K562 (cell line): ENCODE results near the gene IL34. TPM values are rescaled to one million over a fixed set of nuclear protein-coding genes. Genes with fewer than 3 reads are reported as not detected.

Experiments
- ATAC-seq: fragments of 200-7000 bp; cut with Tn5 transposase; 3 replicates; pipeline ENCODE4 v1.9.1; 2020; ENCODE audit warnings: moderate library complexity
- BruUV-seq: library from RNA; stranded (reverse); fragments of 400-500 nt; replicated peaks from 2 replicates; lab custom pipeline; 2021; lab: Mats Ljungman, UMichigan
- CTCF ChIA-PET: fragments of 300-600 bp; formaldehyde crosslinking; extraction: SDS; loops from one replicate; lab custom pipeline; 2021; ENCODE audit warnings: low intra/inter-chr PET ratio; lab: Yijun Ruan, JAX
- POLR2A ChIA-PET: fragments of 300-600, 350-650 bp; sonication (Branson Sonifier 250); formaldehyde crosslinking; extraction: SDS; loops from one replicate; lab custom pipeline; 2021; ENCODE audit warnings: antibody characterized with exemption, inconsistent platforms; lab: Yijun Ruan, JAX
- DNase-seq, 4 experiments: peaks; one replicate each; pipeline versions ENCODE4 v3.0.0 to v3.0.0-alpha.2; 2011 to 2018; ENCODE audit warnings: low spot score in 3 of 4, mixed read lengths in 3 of 4; ENCODE audit errors: extremely low read depth in 1 of 4
- FAIRE-seq: peaks from 2 replicates; lab custom pipeline; 2011; peaks lifted over from hg19 to GRCh38; lab: Jason Lieb, UNC
- H2AFZ ChIP-seq: 2 replicates; pipeline ENCODE4 v1.6.0; 2011; ENCODE audit warnings: low read depth, low read length, control low read depth, inconsistent platforms
- H3K27ac ChIP-seq: fragments of 200-600 bp; 3 replicates; pipeline ENCODE4 v1.8.0; 2011; ENCODE audit warnings: low read depth, mild to moderate bottlenecking, control low read depth, inconsistent platforms, low read length, moderate library complexity, mixed read lengths; ENCODE audit errors: extremely low read depth
- H3K27me3 ChIP-seq, 2 experiments: fragments of 300-600 bp in 1 of 2; 2 replicates in 1 of 2; 3 replicates in 1 of 2; pipeline versions ENCODE4 v1.6.0 to v1.8.0; 2011; ENCODE audit warnings: inconsistent platforms in 2 of 2, low read length in 2 of 2, mild to moderate bottlenecking in 1 of 2, mixed read lengths in 1 of 2, moderate library complexity in 1 of 2; ENCODE audit not compliant: control insufficient read depth in 2 of 2, insufficient read depth in 2 of 2
- H3K36me3 ChIP-seq: fragments of 300-600 bp; 3 replicates; pipeline ENCODE4 v1.8.0; 2011; ENCODE audit warnings: mild to moderate bottlenecking, low read length, inconsistent platforms; ENCODE audit not compliant: control insufficient read depth, insufficient read depth
- H3K4me1 ChIP-seq, 2 experiments: fragments of 200-600 bp in 1 of 2; replicated peaks in 1 of 2; 2 replicates in 1 of 2; 3 replicates in 1 of 2; pipeline versions ENCODE4 v1.5.1 to v1.8.0; 2011; ENCODE audit warnings: inconsistent platforms in 2 of 2, low read length in 2 of 2, mild to moderate bottlenecking in 1 of 2, mixed read lengths in 1 of 2, moderate library complexity in 1 of 2; ENCODE audit not compliant: control insufficient read depth in 2 of 2, insufficient read depth in 2 of 2
- H3K4me2 ChIP-seq: 2 replicates; pipeline ENCODE4 v1.6.1; 2011; ENCODE audit warnings: low read length, control low read depth, inconsistent platforms, mixed read lengths; ENCODE audit not compliant: insufficient read depth
- H3K4me3 ChIP-seq: fragments of 200-600 bp; sonication (generic), shearing (Covaris generic); 2 replicates; pipeline ENCODE4 v1.5.1; 2016; ENCODE audit warnings: control low read depth, inconsistent platforms
- H3K79me2 ChIP-seq: fragments of 200-600 bp; 3 replicates; pipeline ENCODE4 v1.8.0; 2011; ENCODE audit warnings: low read length, inconsistent platforms; ENCODE audit not compliant: control insufficient read depth, insufficient read depth
- H3K9ac ChIP-seq, 2 experiments: 2 replicates each; pipeline versions ENCODE4 v1.6.0 to v1.6.1; 2011; ENCODE audit warnings: low read depth in 2 of 2, low read length in 2 of 2, control low read depth in 1 of 2, inconsistent platforms in 1 of 2, mild to moderate bottlenecking in 1 of 2, mixed read lengths in 1 of 2; ENCODE audit not compliant: insufficient read depth in 1 of 2
- H3K9me1 ChIP-seq: one replicate; pipeline ENCODE4 v1.6.0; 2011; ENCODE audit warnings: inconsistent platforms, mild to moderate bottlenecking, low read length, moderate library complexity; ENCODE audit not compliant: control insufficient read depth, insufficient read depth
- H3K9me3 ChIP-seq: replicated peaks from 2 replicates; pipeline ENCODE4 v1.5.1; 2011; ENCODE audit warnings: low read depth, low read length, inconsistent platforms; ENCODE audit not compliant: control insufficient read depth, insufficient read depth
- H4K20me1 ChIP-seq: replicated peaks from 2 replicates; pipeline ENCODE4 v1.6.1; 2011; ENCODE audit warnings: low read length, inconsistent platforms, mixed read lengths; ENCODE audit not compliant: control insufficient read depth, insufficient read depth
- AFF4 ChIP-seq: sonication (generic); formaldehyde crosslinking; IDR thresholded peaks from 2 replicates; pipeline ENCODE4 v1.8.0; 2023; ENCODE audit warnings: mild to moderate bottlenecking, missing genetic modification reagents
- CC2D1A ChIP-seq: fragments of 450-650 bp; IDR thresholded peaks from 2 replicates; pipeline ENCODE4 v1.6.1; 2017; ENCODE audit warnings: mild to moderate bottlenecking
- KAT8 ChIP-seq: fragments of 450-650 bp; IDR thresholded peaks from 2 replicates; pipeline ENCODE4 v1.6.1; 2016; ENCODE audit warnings: low read depth, mild to moderate bottlenecking
- MLX ChIP-seq, 2 experiments: fragments of 450-650 bp in 1 of 2; sonication (generic) in 1 of 2; formaldehyde crosslinking; conservative IDR thresholded peaks; 2 replicates each; pipeline versions ENCODE4 v1.4.0 to v1.8.1; 2020 to 2022; ENCODE audit warnings: mild to moderate bottlenecking in 1 of 2, missing genetic modification reagents in 1 of 2
- RHOXF2B ChIP-seq: fragments of 250-450 bp; sonication (Bioruptor Pico); conservative IDR thresholded peaks from 2 replicates; pipeline ENCODE4 v1.5.1; 2021
- THRB ChIP-seq: fragments of 450-650 bp; formaldehyde crosslinking; conservative IDR thresholded peaks from 2 replicates; pipeline ENCODE4 v1.4.0; 2022; ENCODE audit warnings: mild to moderate bottlenecking, missing genetic modification characterization
- TSHZ1 ChIP-seq: fragments of 250-450 bp; sonication (Bioruptor Pico); IDR thresholded peaks from 2 replicates; pipeline ENCODE4 v1.4.0; 2020; ENCODE audit warnings: mild to moderate bottlenecking, moderate library complexity
- ZBTB26 ChIP-seq: fragments of 450-650 bp; formaldehyde crosslinking; IDR thresholded peaks from 2 replicates; pipeline ENCODE4 v1.4.0; 2022; ENCODE audit warnings: missing genetic modification characterization
- ZFP1 ChIP-seq: fragments of 450-650 bp; formaldehyde crosslinking; IDR thresholded peaks from 2 replicates; pipeline ENCODE4 v1.4.0; 2020; ENCODE audit warnings: mild to moderate bottlenecking, mixed read lengths
- ZNF184 ChIP-seq: sonication (generic); formaldehyde crosslinking; IDR thresholded peaks from 2 replicates; pipeline ENCODE4 v1.5.0; 2020; ENCODE audit warnings: missing genetic modification reagents
- WGBS: fragments of 100-300 bp; shearing (Covaris generic); methylation state at CpG from one replicate; pipeline ENCODE4 v1.1.6; 2016; ENCODE audit warnings: low coverage, mixed read lengths; ENCODE audit not compliant: insufficient coverage; ENCODE audit errors: missing lambda C conversion rate; 5-methylcytosine and 5-hydroxymethylcytosine counted together
- in situ Hi-C: fragments of 300-500 bp; cut with MboI; formaldehyde crosslinking; loops from 4 replicates; pipeline ENCODE4 v1.15.0; 2018; ENCODE audit warnings: inconsistent platforms, mixed read lengths
- intact Hi-C: fragments of 100-400 bp; cut with micrococcal nuclease; formaldehyde crosslinking; loops from 2 replicates; pipeline ENCODE4 v1.14.2; 2022
- polyA plus RNA-seq, 8 experiments: library from polyadenylated mRNA; depleted of rRNA in 4 of 8; stranded (reverse) in 5 of 8; unstranded in 3 of 8; fragments of >200 nt; fragmentation: Nextera tagmentation in 2 of 8; fragmentation: Illumina TruSeq in 1 of 8; extraction: Ambion mirVana in 2 of 8; extraction: Trizol in 1 of 8; gene quantifications; 2 replicates each; pipeline versions ENCODE4 v1.2.1 to v1.2.3, GENCODE V29; 2011 to 2014; ENCODE audit warnings: inconsistent platforms in 1 of 8, missing spikeins in 1 of 8
- total RNA-seq, 7 experiments: library from RNA; depleted of rRNA in 6 of 7; stranded (reverse); fragments of >200 nt in 6 of 7; fragmentation: Illumina TruSeq in 2 of 7; extraction: Trizol in 2 of 7; gene quantifications; 2 replicates each; pipeline versions ENCODE4 v1.2.1 to v1.2.3, GENCODE V29; 2011 to 2021; ENCODE audit warnings: low replicate concordance in 1 of 7

The IL34 gene
- total and polyA plus RNA-seq, 9 of the 15 experiments (the other 6 are each of a cell fraction or from before 2014, with no cell fraction given), result 0.07 to 0.18 (median 0.10) TPM; not detected in 6

GRCh38 chr16:70701998-70702397, 55.6 kb downstream of the IL34 start:
- Histone ChIP-seq H3K4me1 (peaks cover 3 to 68% of the 10 kb centered on the region in 2 experiments; a peak in 4 of 5 replicates), H3K9me1 (peaks cover 4% of the 10 kb centered on the region), H3K9me3 (no peaks in the 10 kb centered on the region), H3K27me3 (no peaks in the 10 kb centered on the region), H3K36me3 (peaks cover 14% of the 10 kb centered on the region; the same call in 1 of the 3 replicates), H4K20me1 (no peaks in the 10 kb centered on the region), H3K4me2 (no peak overlapping the region), H3K27ac (no peak overlapping the region), H3K79me2 (no peaks in the 10 kb centered on the region), H3K4me3 (no peak overlapping the region), H2AFZ (no peak overlapping the region), H3K9ac (peak overlapping the region in 1 of 2 experiments; percentile 83; a peak in 2 of 4 replicates)
- DNase-seq (no peak), FAIRE-seq (no peak), ATAC-seq (no peak)
- no TSS peak for BruUV-seq
- ChIA-PET POLR2A (interaction anchor here (0.6 kb wide), 1 partner anchor 21 kb away, joined by 3 read pairs; no protein-coding TSS in a partner anchor), CTCF (no interaction called here)
- WGBS, result 78% methylated on average over 5 of the region's 8 CpGs
- in situ Hi-C loops, result no loop called here
- intact Hi-C loops, result no loop called here
- TF ChIP-seq TSHZ1 (CRISPR knock-in tag) (no peak), CC2D1A (no peak), MLX (CRISPR knock-in tag; conservative IDR thresholded peaks at IDR 0.05) (no peak), KAT8 (no peak), ZBTB26 (CRISPR knock-in tag) (no peak), THRB (CRISPR knock-in tag) (no peak), RHOXF2B (no peak), ZFP1 (CRISPR knock-in tag) (no peak), ZNF184 (no peak), AFF4 (CRISPR knock-in tag) (no peak)
